Muscle layer of colon (tissue), 2 donors: ENCODE results near the gene EXD1.
"Not testable (repeated sequence)": the region's sequence is repeated elsewhere in the genome, so short reads cannot be mapped to it uniquely, and the experiment has no call there.

Experiments used
- H3K27ac ChIP-seq: one replicate; pipeline ENCODE4 v1.7.0; 2013; ENCODE audit warnings: low read depth, mild to moderate bottlenecking, low read length, moderate library complexity
- H3K27me3 ChIP-seq, 2 donors: one replicate each; pipeline ENCODE4 v1.7.0; 2013; ENCODE audit warnings: low read length in 2 of 2, mild to moderate bottlenecking in 2 of 2; ENCODE audit not compliant: insufficient read depth in 2 of 2, control insufficient read depth in 1 of 2
- H3K36me3 ChIP-seq: one replicate; pipeline ENCODE4 v1.7.0; 2013; ENCODE audit warnings: mild to moderate bottlenecking, low read length; ENCODE audit not compliant: insufficient read depth
- H3K4me1 ChIP-seq: one replicate; pipeline ENCODE4 v1.7.0; 2013; ENCODE audit warnings: mild to moderate bottlenecking, low read length; ENCODE audit not compliant: insufficient read depth
- H3K4me3 ChIP-seq, 2 donors: one replicate each; pipeline ENCODE4 v1.7.0; 2013; ENCODE audit warnings: low read length in 2 of 2, low read depth in 1 of 2, mild to moderate bottlenecking in 1 of 2, moderate library complexity in 1 of 2
- H3K9ac ChIP-seq: one replicate; pipeline ENCODE4 v1.7.0; 2013; ENCODE audit warnings: low read length
- H3K9me3 ChIP-seq: one replicate; pipeline ENCODE4 v1.7.0; 2013; ENCODE audit warnings: mild to moderate bottlenecking, low read length
- donor health status: abdominal sarcoma.
- donor health status: Adenocarcinoma of cecum.

Gene EXD1, protein sequence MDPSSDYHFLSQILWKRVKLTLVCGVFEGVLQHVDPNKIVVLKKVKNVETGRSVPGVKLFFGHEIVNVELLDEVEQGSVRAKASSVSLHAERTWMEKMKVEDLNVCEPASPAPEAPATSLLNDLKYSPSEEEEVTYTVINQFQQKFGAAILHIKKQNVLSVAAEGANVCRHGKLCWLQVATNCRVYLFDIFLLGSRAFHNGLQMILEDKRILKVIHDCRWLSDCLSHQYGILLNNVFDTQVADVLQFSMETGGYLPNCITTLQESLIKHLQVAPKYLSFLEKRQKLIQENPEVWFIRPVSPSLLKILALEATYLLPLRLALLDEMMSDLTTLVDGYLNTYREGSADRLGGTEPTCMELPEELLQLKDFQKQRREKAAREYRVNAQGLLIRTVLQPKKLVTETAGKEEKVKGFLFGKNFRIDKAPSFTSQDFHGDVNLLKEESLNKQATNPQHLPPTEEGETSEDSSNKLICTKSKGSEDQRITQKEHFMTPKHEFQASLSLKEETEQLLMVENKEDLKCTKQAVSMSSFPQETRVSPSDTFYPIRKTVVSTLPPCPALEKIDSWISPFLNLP

GRCh38 chr15:41230650-41231421 lies at the start of gene EXD1, which contains the start of gene CHP1:
Gene EXD1 (minus strand): TSS chr15:41230757. CDS start chr15:41226575, 4,182 bp downstream.
Gene CHP1 (plus strand): TSS chr15:41231268. CDS start chr15:41231383, 115 bp downstream.
- Histone ChIP-seq H3K27ac (peak within 1 kb of the TSS; percentile 75), H3K9me3 (no peaks in the 10 kb centered on the region), H3K4me3 (peak within 1 kb of the TSS; percentile 66 to 88), H3K27me3 (no peaks in the 10 kb centered on the region), H3K36me3 (no peaks in the 10 kb centered on the region), H3K9ac (peak within 1 kb of the TSS; percentile 69), H3K4me1 (peaks cover 26% of the 10 kb centered on the region)

GRCh38 chr15:41279535-41280283 lies 49.2 kb upstream of the EXD1 start:
- no peak overlapping the region for H3K9ac ChIP-seq
- H3K27me3 ChIP-seq, result no peaks in the 10 kb centered on the region
- no peaks in the 10 kb centered on the region for H3K4me1 ChIP-seq
- no peak overlapping the region for H3K4me3 ChIP-seq
- H3K9me3 ChIP-seq, result no peaks in the 10 kb centered on the region
- H3K27ac ChIP-seq, result no peak overlapping the region
- peaks cover 9% of the 10 kb centered on the region for H3K36me3 ChIP-seq

- Histone ChIP-seq H3K4me1 (no peaks in the 10 kb centered on the region), H3K27me3 (no peaks in the 10 kb centered on the region), H3K9me3 (no peaks in the 10 kb centered on the region), H3K9ac (no peak overlapping the region), H3K36me3 (peaks cover 9% of the 10 kb centered on the region), H3K27ac (no peak overlapping the region), H3K4me3 (no peak overlapping the region)
Measured at GRCh38 chr15:41278319-41278718, 47.8 kb upstream of the EXD1 start.

DNA sequence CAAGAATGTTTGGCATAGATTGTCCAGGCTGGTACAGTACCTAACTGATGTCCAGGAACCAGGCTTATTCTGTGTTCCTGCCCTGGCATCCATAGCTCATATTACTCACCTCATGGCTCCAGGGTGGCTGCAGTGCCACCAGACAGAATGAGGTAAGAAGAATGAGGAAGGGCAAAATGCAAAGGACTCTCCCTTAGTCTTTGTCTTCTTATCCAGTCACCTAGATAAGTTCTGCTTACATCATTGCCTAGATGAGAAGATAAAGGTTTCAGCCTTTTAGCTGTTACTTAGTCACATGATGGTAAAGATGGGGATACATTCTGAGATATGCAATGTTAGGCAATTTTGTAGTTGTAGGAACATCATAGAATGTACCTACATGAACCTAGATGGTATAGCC lies 46.3 kb upstream of the EXD1 start:
- Histone ChIP-seq H3K36me3 (peaks cover 9% of the 10 kb centered on the region), H3K9me3 (no peaks in the 10 kb centered on the region), H3K27me3 (no peaks in the 10 kb centered on the region), H3K4me3 (no peak overlapping the region), H3K4me1 (no peaks in the 10 kb centered on the region), H3K27ac (no peak overlapping the region), H3K9ac (no peak overlapping the region)

DNA sequence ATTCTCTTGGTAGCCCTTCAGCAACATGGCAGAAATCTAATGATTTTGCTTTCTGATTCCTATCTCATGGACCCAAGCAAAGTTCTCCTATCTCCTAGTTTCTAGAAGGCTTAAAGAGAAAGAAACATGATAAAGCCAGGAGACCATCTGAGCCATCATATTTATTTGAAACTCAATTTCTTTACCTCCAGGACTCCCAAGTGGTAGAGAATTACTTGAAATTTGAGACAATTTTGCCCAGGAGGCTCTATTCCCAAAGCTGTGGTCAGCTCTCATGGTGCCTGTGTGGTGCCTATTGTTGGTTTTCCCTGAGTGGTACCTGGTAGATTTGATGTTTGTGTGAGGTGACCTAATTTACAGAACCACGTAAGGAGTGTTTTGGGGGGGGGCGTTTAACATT lies 39.3 kb upstream of the EXD1 start:
- Histone ChIP-seq H3K27ac (no peak overlapping the region), H3K4me3 (no peak overlapping the region), H3K9me3 (no peaks in the 10 kb centered on the region), H3K36me3 (peaks cover 2% of the 10 kb centered on the region), H3K27me3 (no peaks in the 10 kb centered on the region), H3K9ac (no peak overlapping the region), H3K4me1 (no peaks in the 10 kb centered on the region)

- H3K4me1 ChIP-seq, result no peaks in the 10 kb centered on the region
- peaks cover 16% of the 10 kb centered on the region for H3K36me3 ChIP-seq
- no peak overlapping the region for H3K9ac ChIP-seq
- H3K9me3 ChIP-seq, result no peaks in the 10 kb centered on the region
- H3K27ac ChIP-seq, result no peak overlapping the region
- H3K27me3 ChIP-seq, result no peaks in the 10 kb centered on the region
- no peak overlapping the region for H3K4me3 ChIP-seq
Measured at GRCh38 chr15:41263891-41264351, 33.4 kb upstream of the EXD1 start.

DNA sequence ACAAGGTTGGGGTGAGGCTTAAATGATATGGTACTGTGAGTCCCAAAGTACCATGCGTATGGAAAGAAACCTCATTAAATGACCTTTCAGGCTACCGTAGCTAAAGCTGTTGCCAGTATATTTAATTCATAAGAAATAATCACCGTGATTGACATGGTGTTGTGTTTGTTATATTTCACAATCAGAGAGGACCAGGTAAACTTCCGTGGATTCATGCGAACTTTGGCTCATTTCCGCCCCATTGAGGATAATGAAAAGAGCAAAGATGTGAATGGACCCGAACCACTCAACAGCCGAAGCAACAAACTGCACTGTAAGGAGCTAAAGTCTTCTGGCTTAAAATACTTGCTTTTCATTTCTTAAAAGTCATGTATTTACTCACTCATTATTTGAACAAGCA lies 32.0 kb upstream of the EXD1 start:
- H3K9me3 ChIP-seq, result no peaks in the 10 kb centered on the region
- H3K9ac ChIP-seq, result no peak overlapping the region
- no peak overlapping the region for H3K27ac ChIP-seq
- H3K4me3 ChIP-seq, result no peak overlapping the region
- H3K36me3 ChIP-seq, result peaks cover 16% of the 10 kb centered on the region
- no peaks in the 10 kb centered on the region for H3K4me1 ChIP-seq
- H3K27me3 ChIP-seq, result no peaks in the 10 kb centered on the region

DNA sequence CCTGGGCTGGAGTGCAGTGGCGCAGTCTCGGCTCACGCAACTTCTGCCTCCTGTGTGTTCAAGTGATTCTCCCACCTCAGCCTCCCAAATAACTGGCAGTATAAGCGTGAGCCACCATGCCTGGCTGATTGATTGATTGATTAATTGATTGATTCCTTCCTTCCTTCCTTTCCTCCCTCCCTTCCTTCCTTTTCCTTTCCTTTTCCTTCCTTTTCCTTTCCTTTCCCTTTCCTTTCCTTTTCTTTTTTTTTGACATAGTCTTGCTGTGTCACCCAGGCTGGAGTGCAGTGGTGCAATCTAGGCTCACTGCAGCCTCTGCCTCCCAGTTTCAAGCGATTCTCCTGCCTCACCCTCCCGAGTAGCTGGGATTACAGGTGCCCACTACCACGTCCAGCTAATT lies 30.4 kb upstream of the EXD1 start:
- H3K9me3 ChIP-seq, H3K27me3 ChIP-seq, H3K27ac ChIP-seq, H3K4me3 ChIP-seq, H3K4me1 ChIP-seq, H3K9ac ChIP-seq: not testable (repeated sequence)
- peaks cover 20% of the 10 kb centered on the region for H3K36me3 ChIP-seq

DNA sequence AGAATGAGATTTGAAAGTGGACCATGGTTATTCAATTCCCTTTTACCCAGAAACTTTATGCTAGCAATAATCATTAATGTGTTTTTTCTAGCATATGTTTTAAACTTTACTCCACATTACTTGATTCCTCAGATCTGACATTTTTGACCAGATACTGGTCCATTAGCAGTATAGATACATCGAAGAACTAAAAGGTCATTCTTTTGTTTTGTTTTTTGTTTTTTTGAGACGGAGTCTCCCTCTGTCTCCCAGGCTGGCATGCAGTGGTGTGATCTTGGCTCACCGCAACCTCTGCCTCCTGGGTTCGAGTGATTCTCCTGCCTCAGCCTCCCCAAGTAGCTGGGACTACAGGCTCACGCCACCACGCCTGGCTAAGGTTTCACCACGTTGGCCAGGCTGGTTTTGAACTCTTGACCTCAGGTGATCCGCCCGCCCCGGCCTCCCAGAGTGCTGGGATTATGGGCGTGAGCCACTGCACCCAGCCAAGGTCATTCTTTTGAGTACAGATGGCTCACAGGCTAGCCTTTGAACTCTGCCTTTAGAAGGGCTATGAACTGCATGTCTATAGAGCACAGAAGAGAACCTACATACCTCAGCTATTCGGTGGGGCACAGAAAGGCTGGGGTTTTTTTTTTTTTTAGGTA lies 29.1 kb upstream of the EXD1 start:
- H3K36me3 ChIP-seq, result peaks cover 17% of the 10 kb centered on the region
- no peak overlapping the region for H3K9ac ChIP-seq
- no peak overlapping the region for H3K4me3 ChIP-seq
- no peaks in the 10 kb centered on the region for H3K4me1 ChIP-seq
- H3K27ac ChIP-seq, result no peak overlapping the region
- no peaks in the 10 kb centered on the region for H3K27me3 ChIP-seq
- no peaks in the 10 kb centered on the region for H3K9me3 ChIP-seq

GRCh38 chr15:41258750-41259471 lies 28.4 kb upstream of the EXD1 start:
- H3K4me3 ChIP-seq, result no peak overlapping the region
- H3K9me3 ChIP-seq, result no peaks in the 10 kb centered on the region
- H3K36me3 ChIP-seq, result peaks cover 9% of the 10 kb centered on the region
- H3K27ac ChIP-seq, result no peak overlapping the region
- no peaks in the 10 kb centered on the region for H3K4me1 ChIP-seq
- H3K27me3 ChIP-seq, result no peaks in the 10 kb centered on the region
- H3K9ac ChIP-seq, result no peak overlapping the region
